GM12878 (cell line): ENCODE data around the gene JMJD7. TPM values are rescaled to one million over a fixed set of nuclear protein-coding genes. Genes with fewer than 3 reads are reported as not detected.

Experiments
- HDAC6 ChIP-seq: fragments of 200-600 bp; sonication (generic); IDR thresholded peaks from one replicate; pipeline ENCODE4 v1.8.0; 2017; ENCODE audit warnings: antibody characterized with exemption; ENCODE audit not compliant: unreplicated experiment
- MTA2 ChIP-seq: fragments of 450-650 bp; IDR thresholded peaks from 2 replicates; pipeline ENCODE4 v1.6.1; 2016; ENCODE audit warnings: low read depth, mild to moderate bottlenecking, moderate library complexity
- NFIC ChIP-seq: IDR thresholded peaks from 2 replicates; pipeline ENCODE4 v1.6.1; 2012; ENCODE audit warnings: low read depth, mild to moderate bottlenecking, inconsistent platforms, low read length, moderate library complexity
- NKRF ChIP-seq: fragments of 450-650 bp; conservative IDR thresholded peaks from 2 replicates; pipeline ENCODE4 v1.6.1; 2017; ENCODE audit warnings: mild to moderate bottlenecking, moderate library complexity
- RELA ChIP-seq: fragments of 450-650 bp; IDR thresholded peaks from 2 replicates; pipeline ENCODE4 v1.8.0; 2014; ENCODE audit warnings: borderline replicate concordance; ENCODE audit not compliant: partially characterized antibody
- RUNX3 ChIP-seq: IDR thresholded peaks from 2 replicates; pipeline ENCODE4 v1.6.1; 2012; ENCODE audit warnings: low read length, inconsistent platforms
- SIN3A ChIP-seq: IDR thresholded peaks from 2 replicates; pipeline ENCODE4 v1.6.1; 2012; ENCODE audit warnings: low read depth, low read length, improper control_type of control experiment
- TCF3 ChIP-seq: IDR thresholded peaks from 2 replicates; pipeline ENCODE4 v1.6.1; 2012; ENCODE audit warnings: low read depth, mild to moderate bottlenecking, low read length, borderline replicate concordance; ENCODE audit not compliant: insufficient read depth
- ZBTB11 ChIP-seq: fragments of 450-650 bp; formaldehyde crosslinking; IDR thresholded peaks from 2 replicates; pipeline ENCODE4 v1.5.0; 2022; ENCODE audit warnings: mild to moderate bottlenecking, missing genetic modification characterization
- ZBTB4 ChIP-seq: fragments of 450-650 bp; formaldehyde crosslinking; IDR thresholded peaks from 2 replicates; pipeline ENCODE4 v1.4.0; 2022; ENCODE audit warnings: mild to moderate bottlenecking, moderate library complexity
- ZNF24 ChIP-seq: fragments of 450-650 bp; IDR thresholded peaks from 2 replicates; pipeline ENCODE4 v1.6.1; 2017; ENCODE audit warnings: antibody characterized with exemption, mild to moderate bottlenecking
- ZNF592 ChIP-seq: fragments of 450-650 bp; IDR thresholded peaks from 2 replicates; pipeline ENCODE4 v1.6.1; 2017; ENCODE audit warnings: mild to moderate bottlenecking, moderate library complexity
- polyA plus RNA-seq, 11 experiments: library from polyadenylated mRNA; depleted of rRNA in 4 of 11; unstranded in 6 of 11; stranded (reverse) in 5 of 11; fragments of >200 nt; fragmentation: Nextera tagmentation in 4 of 11; fragmentation: Illumina TruSeq in 1 of 11; extraction: Ambion mirVana in 4 of 11; extraction: Trizol in 1 of 11; gene quantifications; 1 replicate in 1 of 11; 2 replicates in 10 of 11; pipeline versions ENCODE4 v1.2.1 to v1.2.3, GENCODE V29; 2011 to 2016; ENCODE audit warnings: inconsistent platforms in 2 of 11, missing spikeins in 2 of 11, low read depth in 1 of 11
- total RNA-seq, 4 experiments: library from RNA; depleted of rRNA in 3 of 4; stranded (reverse); fragments of >200 nt in 3 of 4; fragmentation: Illumina TruSeq in 1 of 4; extraction: Trizol in 1 of 4; gene quantifications; 2 replicates each; pipeline versions ENCODE4 v1.2.1 to v1.2.3, GENCODE V29; 2013 to 2021
- TF ChIP-seq, protein P1 (sequence below): IDR thresholded peaks from 2 replicates; pipeline ENCODE4 v1.6.1; 2011; ENCODE audit warnings: low read depth, low read length, improper control_type of control experiment, borderline replicate concordance

Gene JMJD7
- total and polyA plus RNA-seq, 10 of the 15 experiments (the other 5 are each of a cell fraction or from before 2014, with no cell fraction given), result 0.79 to 12.2 (median 6.5) TPM

- TF ChIP-seq ZNF592 (no peak), SIN3A (no peak), ZNF24 (no peak), HDAC6 (no peak), ZBTB11 (CRISPR knock-in tag) (no peak), RUNX3 (no peak), NKRF (no peak), ZBTB4 (CRISPR knock-in tag) (no peak), TCF3 (no peak), NFIC (no peak), MTA2 (no peak), RELA (no peak)
- TF ChIP-seq, protein P1, sequence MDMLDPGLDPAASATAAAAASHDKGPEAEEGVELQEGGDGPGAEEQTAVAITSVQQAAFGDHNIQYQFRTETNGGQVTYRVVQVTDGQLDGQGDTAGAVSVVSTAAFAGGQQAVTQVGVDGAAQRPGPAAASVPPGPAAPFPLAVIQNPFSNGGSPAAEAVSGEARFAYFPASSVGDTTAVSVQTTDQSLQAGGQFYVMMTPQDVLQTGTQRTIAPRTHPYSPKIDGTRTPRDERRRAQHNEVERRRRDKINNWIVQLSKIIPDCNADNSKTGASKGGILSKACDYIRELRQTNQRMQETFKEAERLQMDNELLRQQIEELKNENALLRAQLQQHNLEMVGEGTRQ, result no peak
Measured at GRCh38 chr15:41814534-41814933, 13.4 kb upstream of the JMJD7 start (continued).
